Measurements from ENCODE around the gene CORIN.

DNA sequence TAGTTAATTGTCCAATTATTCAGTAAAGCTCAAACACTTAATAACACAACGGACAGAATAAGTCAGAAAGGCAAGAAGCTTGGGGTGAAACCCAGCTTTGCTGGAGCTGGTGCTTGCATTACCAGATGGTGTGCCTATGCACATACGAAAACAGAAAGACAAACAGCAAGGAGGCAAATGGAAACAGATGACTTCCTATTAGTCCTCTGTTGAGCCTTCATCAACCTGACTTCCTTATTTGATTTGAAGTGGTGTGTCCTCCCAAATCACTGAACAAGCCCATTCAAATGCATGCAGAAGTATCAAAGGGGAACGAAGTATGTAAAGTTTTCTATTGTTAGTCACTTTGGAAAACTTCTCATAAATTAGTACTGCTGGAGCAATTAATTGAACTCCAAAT, 186.6 kb downstream of the CORIN start:
- TF ChIP-seq POLR2A (IDR thresholded peaks at IDR 0.05) (no peak), POLR2AphosphoS5 (IDR thresholded peaks at IDR 0.05) (no peak), EP300 (IDR thresholded peaks at IDR 0.05) (no peak)
- TF ChIP-seq, protein P1, sequence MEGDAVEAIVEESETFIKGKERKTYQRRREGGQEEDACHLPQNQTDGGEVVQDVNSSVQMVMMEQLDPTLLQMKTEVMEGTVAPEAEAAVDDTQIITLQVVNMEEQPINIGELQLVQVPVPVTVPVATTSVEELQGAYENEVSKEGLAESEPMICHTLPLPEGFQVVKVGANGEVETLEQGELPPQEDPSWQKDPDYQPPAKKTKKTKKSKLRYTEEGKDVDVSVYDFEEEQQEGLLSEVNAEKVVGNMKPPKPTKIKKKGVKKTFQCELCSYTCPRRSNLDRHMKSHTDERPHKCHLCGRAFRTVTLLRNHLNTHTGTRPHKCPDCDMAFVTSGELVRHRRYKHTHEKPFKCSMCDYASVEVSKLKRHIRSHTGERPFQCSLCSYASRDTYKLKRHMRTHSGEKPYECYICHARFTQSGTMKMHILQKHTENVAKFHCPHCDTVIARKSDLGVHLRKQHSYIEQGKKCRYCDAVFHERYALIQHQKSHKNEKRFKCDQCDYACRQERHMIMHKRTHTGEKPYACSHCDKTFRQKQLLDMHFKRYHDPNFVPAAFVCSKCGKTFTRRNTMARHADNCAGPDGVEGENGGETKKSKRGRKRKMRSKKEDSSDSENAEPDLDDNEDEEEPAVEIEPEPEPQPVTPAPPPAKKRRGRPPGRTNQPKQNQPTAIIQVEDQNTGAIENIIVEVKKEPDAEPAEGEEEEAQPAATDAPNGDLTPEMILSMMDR (IDR thresholded peaks at IDR 0.05) = no peak

Data from upper lobe of left lung (tissue), 4 donors.